Spleen (tissue), 11 donors: ENCODE data around the gene POU2AF1. TPM values are rescaled to one million over a fixed set of nuclear protein-coding genes. Genes with fewer than 3 reads are reported as not detected.

Experiments used
- DNase-seq: peaks from one replicate; pipeline ENCODE4 v3.0.0-alpha.2; 2020
- H3K27ac ChIP-seq, 8 donors: fragments of 200-600 bp; sonication (generic) in 7 of 8; 1 replicate in 4 of 8; 2 replicates in 4 of 8; pipeline versions ENCODE4 v1.5.0 to v1.8.0; 2016 to 2021; ENCODE audit warnings: inconsistent platforms in 4 of 8, mild to moderate bottlenecking in 4 of 8, moderate library complexity in 1 of 8
- H3K27me3 ChIP-seq, 7 donors: fragments of 200-600 bp; sonication (generic) in 6 of 7; replicated peaks in 1 of 7; 1 replicate in 4 of 7; 2 replicates in 3 of 7; pipeline versions ENCODE4 v1.5.0 to v1.8.0; 2016 to 2021; ENCODE audit warnings: inconsistent platforms in 3 of 7, mild to moderate bottlenecking in 1 of 7
- H3K36me3 ChIP-seq, 6 donors: fragments of 200-600 bp; sonication (generic) in 5 of 6; 1 replicate in 4 of 6; 2 replicates in 2 of 6; pipeline versions ENCODE4 v1.5.0 to v1.8.0; 2016 to 2021; ENCODE audit warnings: inconsistent platforms in 2 of 6
- H3K4me1 ChIP-seq, 6 donors: fragments of 200-600 bp; sonication (generic) in 5 of 6; 1 replicate in 3 of 6; 2 replicates in 3 of 6; pipeline versions ENCODE4 v1.5.0 to v1.8.0; 2016 to 2021; ENCODE audit warnings: inconsistent platforms in 3 of 6
- H3K4me3 ChIP-seq, 8 donors: fragments of 200-600 bp; sonication (generic) in 7 of 8; 1 replicate in 4 of 8; 2 replicates in 4 of 8; pipeline versions ENCODE4 v1.5.0 to v1.8.0; 2016 to 2021; ENCODE audit warnings: inconsistent platforms in 4 of 8, mild to moderate bottlenecking in 4 of 8, moderate library complexity in 2 of 8
- H3K9me3 ChIP-seq, 8 donors: fragments of 200-600 bp; sonication (generic) in 7 of 8; 1 replicate in 4 of 8; 2 replicates in 4 of 8; pipeline versions ENCODE4 v1.5.0 to v1.8.0; 2016 to 2021; ENCODE audit warnings: inconsistent platforms in 4 of 8
- POLR2A ChIP-seq, 3 donors: fragments of 450-650 bp; IDR thresholded peaks; one replicate each; pipeline ENCODE4 v1.5.1; 2017; ENCODE audit warnings: antibody characterized with exemption in 3 of 3, mild to moderate bottlenecking in 1 of 3
- POLR2AphosphoS5 ChIP-seq, 3 donors: sonication (generic); formaldehyde crosslinking; IDR thresholded peaks; one replicate each; pipeline ENCODE4 v1.5.1; 2017; ENCODE audit warnings: antibody characterized with exemption in 3 of 3
- WGBS, 5 donors: extraction: QIAGEN DNeasy Blood & Tissue Kit in 3 of 5; methylation state at CpG; one replicate each; pipeline versions ENCODE4 v1.1.5 to v1.1.7; 2013 to 2018; 5-methylcytosine and 5-hydroxymethylcytosine counted together
- intact Hi-C: fragments of 100-400 bp; cut with DNase I; formaldehyde crosslinking; loops from one replicate; pipeline ENCODE4 v1.15.0; 2023; ENCODE audit warnings: low total_unique reads
- polyA plus RNA-seq, 3 donors: library from polyadenylated mRNA; stranded (reverse); fragments of 200-250 nt; gene quantifications; one replicate each; pipeline ENCODE4 v1.2.1, GENCODE V29; 2013
- total RNA-seq, 7 donors: library from RNA; depleted of rRNA in 3 of 7; stranded (reverse); fragments of >200 nt in 3 of 7; fragmentation: NEBNext Ultra II Directional in 4 of 7; extraction: Animal tissue kit (Norgen Biotek cat#: 25700) in 4 of 7; gene quantifications; one replicate each; pipeline versions ENCODE4 v1.1.0 to v1.2.1, GENCODE V29; 2016 to 2021
- TF ChIP-seq, protein P1 (sequence below), 11 experiments: fragments of 200-600 bp in 7 of 11; fragments of 450-650 bp in 4 of 11; sonication (generic) in 4 of 11; IDR thresholded peaks in 8 of 11; conservative IDR thresholded peaks in 3 of 11; 1 replicate in 7 of 11; 2 replicates in 4 of 11; pipeline versions ENCODE4 v1.4.0 to v1.8.0; 2016 to 2021; ENCODE audit warnings: antibody characterized with exemption in 11 of 11, inconsistent platforms in 4 of 11, mild to moderate bottlenecking in 1 of 11
- donor health status: healthy with polysubstance abuse.
- donor health status: DM: no; HTN: no; CAD: no; lungs with moderate emphysema.
- donor health status: DM: no; HTN: no; CAD: no.
- donor health status: Bipolar disorder and iron deficiency.
- donor health status: healthy.
- donor health status: DM: no; HTN: no; CAD: no.
- donor health status: DM: yes; HTN: yes; CAD: no.

The POU2AF1 gene
- total and polyA plus RNA-seq, 10 donors = 60.1 to 280 (median 104) TPM

DNA sequence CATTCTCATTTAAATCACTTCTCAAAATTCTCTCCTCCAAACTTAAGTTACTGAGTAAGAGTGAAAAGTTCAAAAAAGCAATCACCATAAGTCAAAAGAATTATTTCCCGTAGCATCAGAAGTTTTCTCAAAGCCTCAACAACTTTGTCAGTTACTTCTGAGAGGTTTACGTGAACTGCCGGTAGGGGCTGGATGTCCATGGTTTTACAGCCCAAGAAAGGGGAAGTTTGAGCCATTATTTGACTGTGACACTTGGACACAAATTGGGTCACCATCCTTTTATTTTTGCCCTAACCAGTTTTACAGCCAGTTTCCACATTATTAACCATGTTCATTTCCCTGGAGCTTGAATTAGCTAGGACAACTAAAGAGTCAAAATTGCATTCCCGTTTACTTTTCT lies 73.2 kb downstream of the POU2AF1 start:
- no peak for DNase-seq
- TF ChIP-seq, protein P1, sequence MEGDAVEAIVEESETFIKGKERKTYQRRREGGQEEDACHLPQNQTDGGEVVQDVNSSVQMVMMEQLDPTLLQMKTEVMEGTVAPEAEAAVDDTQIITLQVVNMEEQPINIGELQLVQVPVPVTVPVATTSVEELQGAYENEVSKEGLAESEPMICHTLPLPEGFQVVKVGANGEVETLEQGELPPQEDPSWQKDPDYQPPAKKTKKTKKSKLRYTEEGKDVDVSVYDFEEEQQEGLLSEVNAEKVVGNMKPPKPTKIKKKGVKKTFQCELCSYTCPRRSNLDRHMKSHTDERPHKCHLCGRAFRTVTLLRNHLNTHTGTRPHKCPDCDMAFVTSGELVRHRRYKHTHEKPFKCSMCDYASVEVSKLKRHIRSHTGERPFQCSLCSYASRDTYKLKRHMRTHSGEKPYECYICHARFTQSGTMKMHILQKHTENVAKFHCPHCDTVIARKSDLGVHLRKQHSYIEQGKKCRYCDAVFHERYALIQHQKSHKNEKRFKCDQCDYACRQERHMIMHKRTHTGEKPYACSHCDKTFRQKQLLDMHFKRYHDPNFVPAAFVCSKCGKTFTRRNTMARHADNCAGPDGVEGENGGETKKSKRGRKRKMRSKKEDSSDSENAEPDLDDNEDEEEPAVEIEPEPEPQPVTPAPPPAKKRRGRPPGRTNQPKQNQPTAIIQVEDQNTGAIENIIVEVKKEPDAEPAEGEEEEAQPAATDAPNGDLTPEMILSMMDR (IDR thresholded peaks at IDR 0.05 in 8 of 11, conservative IDR thresholded peaks at IDR 0.05 in 3 of 11) = no peak
- no peak for TF ChIP-seq POLR2AphosphoS5 (IDR thresholded peaks at IDR 0.05)
- no peak for TF ChIP-seq POLR2A (IDR thresholded peaks at IDR 0.05)
- WGBS, 5 donors = 68 to 78% (median 70%) methylated on average over 4 of the region's 4 CpGs

DNA sequence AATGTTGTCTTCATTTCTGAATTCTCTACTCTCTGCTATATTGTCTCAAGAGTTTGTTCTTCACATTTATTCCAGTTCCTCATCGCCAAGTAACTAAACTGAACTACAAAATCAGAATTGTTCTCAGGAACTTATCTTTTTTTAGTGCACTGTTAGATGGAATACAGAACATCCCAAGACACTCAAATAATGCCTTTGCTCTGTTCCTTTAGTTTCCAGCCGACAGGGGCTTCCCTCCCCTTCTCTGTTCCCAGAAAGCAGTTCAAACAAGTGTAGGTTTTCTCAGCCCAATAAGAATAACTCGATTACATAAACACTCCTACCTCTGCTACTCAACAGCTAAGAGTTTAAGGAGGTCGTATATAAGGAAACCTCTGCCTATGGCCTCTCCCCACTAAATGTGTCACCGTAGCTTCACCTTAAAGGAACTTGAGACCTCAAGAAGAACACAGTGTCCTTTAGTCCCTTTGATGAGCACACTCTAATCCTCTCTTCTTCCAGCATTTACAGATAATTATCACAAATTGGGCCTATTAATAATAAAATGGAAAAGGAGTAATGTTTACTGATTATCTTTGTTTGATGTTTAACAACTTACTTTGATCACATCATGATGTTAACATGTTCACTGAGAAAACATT lies 73.8 kb downstream of the POU2AF1 start:
- no peak for DNase-seq
- Histone ChIP-seq H3K36me3 (no peaks in the 10 kb centered on the region), H3K4me3 (no peak overlapping the region), H3K27ac (no peak overlapping the region), H3K27me3 (peaks cover 0 to 12% (median 1%) of the 10 kb centered on the region in 7 donors), H3K4me1 (no peaks in the 10 kb centered on the region), H3K9me3 (no peaks in the 10 kb centered on the region)
- TF ChIP-seq POLR2AphosphoS5 (IDR thresholded peaks at IDR 0.05) = no peak
- no peak for TF ChIP-seq POLR2A (IDR thresholded peaks at IDR 0.05)
- TF ChIP-seq, protein P1 (IDR thresholded peaks at IDR 0.05 in 8 of 11, conservative IDR thresholded peaks at IDR 0.05 in 3 of 11) = no peak
- WGBS, 5 donors = 79 to 92% (median 82%) methylated on average over 5 of the region's 5 CpGs
- intact Hi-C loops = no loop called here

More for the DNA sequence above, 73.2 kb downstream of the POU2AF1 start:
- no peaks in the 10 kb centered on the region for H3K36me3 ChIP-seq
- intact Hi-C loops = no loop called here
- peaks cover 0 to 7% (median 0%) of the 10 kb centered on the region in 7 donors for H3K27me3 ChIP-seq
- no peak overlapping the region for H3K4me3 ChIP-seq
- H3K27ac ChIP-seq = no peak overlapping the region
- H3K4me1 ChIP-seq = no peaks in the 10 kb centered on the region
- no peaks in the 10 kb centered on the region for H3K9me3 ChIP-seq

DNA sequence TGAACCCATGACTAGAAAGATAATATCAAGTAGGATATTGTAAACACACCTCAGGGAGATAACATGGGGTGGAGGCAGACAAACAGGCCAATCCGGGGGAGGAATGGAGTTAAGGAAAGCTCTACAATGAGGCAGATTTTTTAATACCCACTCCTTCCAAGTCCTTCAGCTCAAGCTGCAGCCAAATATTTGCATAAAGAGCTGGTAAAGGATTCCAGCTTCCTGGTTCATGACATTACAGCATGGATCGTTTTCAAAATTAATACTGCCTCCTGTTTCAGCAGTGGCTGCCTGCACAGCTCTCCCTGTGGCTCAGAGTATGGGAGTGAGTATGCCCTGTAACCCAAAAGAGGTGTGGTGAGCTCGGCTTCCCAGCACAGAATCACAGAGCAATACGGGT lies 75.6 kb downstream of the POU2AF1 start:
- TF ChIP-seq POLR2AphosphoS5 (IDR thresholded peaks at IDR 0.05) (no peak), POLR2A (IDR thresholded peaks at IDR 0.05) (no peak)
- TF ChIP-seq, protein P1 (IDR thresholded peaks at IDR 0.05 in 8 of 11, conservative IDR thresholded peaks at IDR 0.05 in 3 of 11) = no peak
- Histone ChIP-seq H3K4me1 (peaks cover 0 to 18% (median 15%) of the 10 kb centered on the region in 6 donors), H3K36me3 (no peaks in the 10 kb centered on the region), H3K4me3 (no peak overlapping the region), H3K27me3 (peaks cover 0 to 30% (median 19%) of the 10 kb centered on the region in 7 donors), H3K27ac (no peak overlapping the region), H3K9me3 (no peaks in the 10 kb centered on the region)
- no peak for DNase-seq
- intact Hi-C loops = no loop called here
- 59 to 71% (median 62%) methylated on average over 4 of the region's 4 CpGs for WGBS, 5 donors

DNA sequence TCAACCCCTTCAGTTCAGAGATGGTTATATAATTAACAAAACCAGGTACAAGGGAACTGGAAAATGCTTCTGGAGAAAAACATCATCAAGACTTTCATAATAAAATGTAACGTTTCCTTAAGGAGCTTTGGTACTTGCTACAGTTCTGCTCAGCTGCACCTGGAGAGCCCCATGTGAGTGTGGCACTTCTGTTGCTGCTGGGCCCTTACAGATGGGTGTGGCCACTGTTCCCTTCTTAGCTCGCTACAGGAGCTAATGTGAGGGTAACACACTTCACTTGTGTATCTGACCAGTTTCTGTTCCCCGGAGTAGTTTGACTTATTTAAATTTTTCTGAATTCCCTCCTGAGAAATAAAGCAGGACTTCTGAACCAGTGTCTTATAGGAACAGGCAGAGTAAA lies 76.8 kb downstream of the POU2AF1 start:
- Histone ChIP-seq H3K4me1 (peaks cover 0 to 20% (median 19%) of the 10 kb centered on the region in 6 donors), H3K36me3 (no peaks in the 10 kb centered on the region), H3K9me3 (no peaks in the 10 kb centered on the region), H3K27me3 (peaks cover 0 to 34% (median 19%) of the 10 kb centered on the region in 7 donors), H3K4me3 (no peak overlapping the region), H3K27ac (no peak overlapping the region)
- intact Hi-C loops = no loop called here
- WGBS, 5 donors = 56 to 76% (median 63%) methylated on average over 3 of the region's 3 CpGs
- DNase-seq = no peak
- TF ChIP-seq POLR2AphosphoS5 (IDR thresholded peaks at IDR 0.05) (no peak), POLR2A (IDR thresholded peaks at IDR 0.05) (no peak)
- TF ChIP-seq, protein P1 (IDR thresholded peaks at IDR 0.05 in 8 of 11, conservative IDR thresholded peaks at IDR 0.05 in 3 of 11) = no peak
